T-helper 22 cell (primary cell): Measurements from ENCODE around the gene SNCAIP.
"Not testable (repeated sequence)": the region's sequence is repeated elsewhere in the genome, so short reads cannot be mapped to it uniquely, and the experiment has no call there.

Experiments
- DNase-seq: peaks from one replicate; pipeline ENCODE4 v3.0.0-alpha.2; 2020; ENCODE audit warnings: low read depth

The SNCAIP gene

DNA sequence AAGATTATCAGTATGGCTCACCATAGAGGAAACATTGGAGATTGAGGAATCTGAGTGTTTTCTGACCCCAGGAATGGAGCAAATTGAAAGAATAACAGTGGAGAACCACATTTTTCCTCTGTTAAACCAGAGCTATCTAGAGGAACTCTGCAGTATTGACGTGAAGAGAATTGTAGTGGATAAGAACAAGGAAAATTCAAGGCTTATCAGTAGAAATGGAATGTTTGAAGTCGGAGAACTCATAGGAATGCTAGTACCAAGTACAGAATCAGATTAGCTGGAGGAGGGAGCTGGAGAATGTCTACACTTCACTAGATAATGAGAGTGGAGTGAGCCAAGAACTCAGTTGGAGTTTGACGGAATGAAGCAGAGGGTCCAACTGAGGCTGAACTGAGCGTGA is 50.3 kb downstream of the SNCAIP start:
- DNase-seq = no peak

GRCh38 chr5:122363623-122364022 is 51.6 kb downstream of the SNCAIP start:
- DNase-seq = no peak

GRCh38 chr5:122366501-122366900 is 54.5 kb downstream of the SNCAIP start:
- DNase-seq = no peak

- DNase-seq = no peak
Measured at GRCh38 chr5:122367456-122367855, 55.4 kb downstream of the SNCAIP start.

DNA sequence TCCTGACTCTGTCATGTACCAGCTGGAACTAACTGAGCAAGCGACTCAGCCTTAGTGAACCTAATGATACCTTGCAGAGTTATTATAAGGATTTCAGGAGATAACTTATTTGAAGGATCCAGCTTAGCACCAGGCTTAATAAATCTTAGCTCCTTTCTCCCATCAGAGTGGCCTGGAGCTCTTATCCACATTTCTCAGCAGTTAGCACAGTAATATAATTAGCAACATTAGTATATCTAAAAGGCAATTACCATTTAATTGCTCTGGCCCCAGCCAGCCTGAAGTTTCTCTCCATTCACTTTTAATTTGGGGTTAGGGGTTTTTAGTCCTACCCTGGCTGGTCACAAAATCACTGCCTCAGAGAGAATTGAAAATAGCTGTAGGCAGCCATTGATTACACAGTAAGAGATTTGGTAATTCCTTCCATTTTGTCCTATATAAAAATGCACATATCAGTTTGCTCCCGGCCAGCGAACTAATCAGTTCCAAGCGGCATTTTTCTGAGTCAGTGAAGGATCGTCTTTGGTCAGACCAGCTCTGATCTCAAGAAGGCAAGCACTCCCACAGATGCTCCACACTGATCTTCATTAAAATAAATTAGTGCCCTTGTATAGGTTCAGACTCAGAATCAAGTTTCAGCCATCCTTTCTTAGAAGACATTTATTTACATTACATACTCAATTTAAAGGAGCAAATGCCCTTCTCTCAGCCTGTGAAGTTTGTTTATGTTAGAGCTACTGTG is 56.6 kb downstream of the SNCAIP start:
- no peak for DNase-seq

DNA sequence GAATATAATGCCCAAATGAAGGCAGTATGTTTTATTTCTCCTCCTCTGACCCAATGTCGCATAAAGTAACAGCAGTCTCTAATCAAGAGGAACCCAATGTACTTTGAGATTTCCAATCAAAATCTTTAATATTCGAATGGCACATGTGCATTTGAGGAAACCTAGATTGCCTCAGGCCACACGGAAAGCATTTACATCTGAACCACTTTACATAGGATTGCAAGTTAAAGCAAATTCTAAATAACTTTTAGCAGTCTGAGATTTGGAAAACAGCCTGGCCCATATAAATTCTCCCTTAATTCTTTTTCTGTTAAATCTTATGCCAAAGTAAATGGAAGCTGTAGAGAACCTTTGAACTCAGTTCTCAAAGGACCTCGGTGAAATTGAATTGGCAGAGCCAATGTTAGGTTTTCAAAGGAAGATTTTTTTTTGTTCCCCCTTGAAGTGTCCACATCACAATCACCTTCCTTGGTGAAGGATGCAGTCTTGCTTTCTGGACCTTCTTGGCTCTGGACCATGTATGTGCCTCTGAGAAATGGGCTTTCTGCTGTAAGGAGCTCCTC is 57.3 kb downstream of the SNCAIP start:
- no peak for DNase-seq

GRCh38 chr5:122371511-122372151 is 59.6 kb downstream of the SNCAIP start:
- no peak for DNase-seq

DNA sequence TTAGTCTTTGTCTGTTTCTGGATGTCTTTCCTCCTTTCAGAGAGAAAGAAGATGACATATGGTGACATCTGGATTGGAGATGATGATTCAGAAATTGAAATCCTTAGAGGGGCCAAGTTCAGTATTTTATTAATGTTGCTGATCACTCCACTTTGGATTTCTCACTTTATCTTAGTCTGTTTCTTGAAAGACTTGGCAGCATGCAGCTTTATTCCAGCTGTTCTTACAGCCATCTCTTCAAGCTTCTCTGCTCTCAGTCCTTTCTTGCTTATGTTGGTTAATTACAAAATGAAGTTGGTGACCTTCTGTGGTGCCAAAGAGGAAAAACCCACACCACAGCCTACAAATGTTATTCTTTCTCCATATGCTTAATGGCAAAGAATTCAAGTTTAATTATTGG is 62.1 kb downstream of the SNCAIP start:
- DNase-seq = no peak

GRCh38 chr5:122375801-122376200 is 63.8 kb downstream of the SNCAIP start:
- no peak for DNase-seq

- no peak for DNase-seq
Measured at GRCh38 chr5:122376250-122376649, 64.2 kb downstream of the SNCAIP start.

DNA sequence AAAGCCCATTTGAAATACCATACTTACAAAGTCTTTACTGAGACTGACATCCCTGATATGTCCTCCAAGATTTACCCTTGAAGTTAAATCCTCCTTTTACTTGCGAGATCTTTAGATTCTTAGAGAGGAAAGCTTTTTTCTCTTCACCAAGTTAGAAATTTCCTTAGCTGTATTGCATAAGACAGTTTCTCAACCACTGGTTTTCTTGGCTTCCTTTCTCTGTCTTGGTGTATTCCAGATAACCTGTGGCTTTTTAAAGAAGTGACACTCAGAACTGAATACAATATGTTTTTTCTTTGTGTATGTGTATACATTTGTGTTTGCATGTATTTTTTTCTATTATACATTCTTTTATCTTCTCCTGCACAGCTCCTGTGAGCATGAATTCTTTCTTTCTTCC is 65.0 kb downstream of the SNCAIP start:
- DNase-seq = no peak

GRCh38 chr5:122382938-122383337 is 70.9 kb downstream of the SNCAIP start:
- DNase-seq = not testable (repeated sequence)

DNA sequence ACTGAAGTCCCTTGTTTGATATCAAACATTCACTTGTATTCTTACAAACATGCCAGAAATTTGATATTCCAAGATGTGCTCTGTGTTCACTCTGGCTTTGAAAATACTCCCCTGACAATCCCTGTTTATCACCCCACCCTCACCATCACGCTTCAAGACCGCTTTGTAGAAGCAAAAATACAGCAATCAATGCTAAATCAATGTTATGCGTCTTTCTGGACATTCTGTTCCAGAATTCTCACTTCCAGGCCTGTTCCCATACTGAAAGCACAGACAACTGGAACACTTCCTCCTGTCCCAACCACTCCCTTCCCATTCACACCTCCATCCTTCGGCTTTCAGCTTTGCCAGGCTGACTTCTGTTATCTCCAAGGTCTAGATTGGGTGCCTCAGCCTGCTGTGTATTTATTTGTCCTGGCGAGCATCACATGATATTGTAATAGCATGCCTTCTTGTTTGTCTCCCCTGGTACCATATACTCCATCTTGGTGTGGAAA is 72.8 kb downstream of the SNCAIP start:
- no peak for DNase-seq

DNA sequence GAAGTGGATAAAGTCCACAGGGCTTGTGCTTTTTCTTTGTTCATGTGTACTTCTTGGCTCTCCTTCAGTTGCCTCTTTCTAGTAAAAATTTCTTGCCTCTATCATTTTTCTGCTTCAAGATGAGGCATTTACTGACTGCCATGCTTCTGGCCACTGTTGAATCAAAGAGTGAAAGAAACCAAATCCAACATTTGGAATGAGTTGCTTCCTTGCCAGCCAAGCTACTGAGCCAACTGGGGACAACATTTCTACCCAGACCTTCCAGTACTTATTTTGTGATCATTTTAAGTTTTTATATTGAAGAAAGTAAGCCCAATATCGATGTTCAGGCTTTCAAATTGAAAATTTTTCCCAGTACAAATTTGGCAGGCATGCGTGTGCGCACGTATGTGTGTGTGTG is 73.2 kb downstream of the SNCAIP start:
- DNase-seq = no peak

GRCh38 chr5:122385808-122386207 is 73.8 kb downstream of the SNCAIP start:
- DNase-seq = no peak

- no peak for DNase-seq
Measured at GRCh38 chr5:122390154-122390553, 78.1 kb downstream of the SNCAIP start.

GRCh38 chr5:122390694-122391093 is 78.7 kb downstream of the SNCAIP start:
- DNase-seq = no peak

GRCh38 chr5:122391621-122392020 is 79.6 kb downstream of the SNCAIP start:
- DNase-seq = no peak

DNA sequence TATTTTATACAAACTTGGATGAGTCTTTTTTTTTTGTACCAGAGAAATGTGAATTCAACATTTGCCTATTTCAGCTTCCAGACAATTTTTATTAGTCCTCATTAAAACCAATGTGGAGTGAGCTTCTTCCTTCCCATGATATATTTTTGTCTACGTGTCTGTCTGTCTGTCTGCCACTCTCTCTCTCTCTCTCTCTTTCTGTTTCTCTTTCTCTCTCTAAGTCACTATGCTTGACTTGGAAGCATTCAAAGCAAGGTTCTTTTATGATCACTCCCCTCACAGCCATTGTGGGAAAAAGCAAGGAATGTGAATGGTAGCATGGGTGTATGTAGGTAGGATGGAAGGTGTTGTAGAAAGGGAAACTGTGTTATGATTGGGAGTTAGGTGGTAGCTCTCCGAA is 80.2 kb downstream of the SNCAIP start:
- no peak for DNase-seq

GRCh38 chr5:122392824-122393223 is 80.8 kb downstream of the SNCAIP start:
- no peak for DNase-seq

GRCh38 chr5:122394284-122394930 is 82.4 kb downstream of the SNCAIP start:
- no peak for DNase-seq

DNA sequence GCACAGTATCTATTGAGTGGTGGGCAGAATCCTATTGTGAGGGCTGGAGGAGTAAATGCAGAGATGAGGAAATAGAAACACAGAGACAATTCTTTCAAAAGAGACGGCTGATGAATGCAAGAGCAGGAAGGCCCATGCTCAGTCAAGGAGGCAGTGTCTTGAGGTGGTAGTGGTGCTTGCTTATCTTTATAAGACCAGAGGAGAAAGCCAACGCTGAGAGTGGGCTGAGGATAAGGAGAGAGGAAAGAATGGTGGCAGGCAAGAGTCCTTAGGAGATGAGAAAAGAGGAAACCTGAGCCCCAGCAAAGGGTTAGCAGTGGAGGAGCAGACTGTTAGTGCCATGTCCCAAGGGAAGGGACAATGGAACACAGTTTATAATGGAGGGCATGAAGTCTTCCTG is 86.0 kb downstream of the SNCAIP start:
- DNase-seq = no peak

DNA sequence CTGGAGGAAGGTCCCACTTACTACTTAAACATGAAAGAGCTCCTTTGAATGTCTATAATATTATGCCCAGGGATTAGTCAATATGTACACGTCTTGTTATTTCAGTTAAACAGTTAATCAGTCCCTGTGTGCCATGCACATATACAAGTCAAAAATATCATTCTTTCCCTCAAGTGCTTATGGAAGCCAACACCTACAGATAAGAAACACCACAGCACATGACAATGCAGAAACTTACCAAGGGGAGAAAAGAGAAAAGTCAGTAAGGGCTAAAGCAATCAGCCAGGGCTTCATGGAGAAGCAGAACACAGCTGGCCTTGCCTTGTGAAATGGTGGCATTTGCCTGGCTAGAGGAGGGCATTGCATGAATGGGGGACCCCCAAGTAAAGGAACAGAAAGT is 88.3 kb downstream of the SNCAIP start:
- no peak for DNase-seq
